Measurements from ENCODE around the gene TNS2.

- TF ChIP-seq, protein P1, sequence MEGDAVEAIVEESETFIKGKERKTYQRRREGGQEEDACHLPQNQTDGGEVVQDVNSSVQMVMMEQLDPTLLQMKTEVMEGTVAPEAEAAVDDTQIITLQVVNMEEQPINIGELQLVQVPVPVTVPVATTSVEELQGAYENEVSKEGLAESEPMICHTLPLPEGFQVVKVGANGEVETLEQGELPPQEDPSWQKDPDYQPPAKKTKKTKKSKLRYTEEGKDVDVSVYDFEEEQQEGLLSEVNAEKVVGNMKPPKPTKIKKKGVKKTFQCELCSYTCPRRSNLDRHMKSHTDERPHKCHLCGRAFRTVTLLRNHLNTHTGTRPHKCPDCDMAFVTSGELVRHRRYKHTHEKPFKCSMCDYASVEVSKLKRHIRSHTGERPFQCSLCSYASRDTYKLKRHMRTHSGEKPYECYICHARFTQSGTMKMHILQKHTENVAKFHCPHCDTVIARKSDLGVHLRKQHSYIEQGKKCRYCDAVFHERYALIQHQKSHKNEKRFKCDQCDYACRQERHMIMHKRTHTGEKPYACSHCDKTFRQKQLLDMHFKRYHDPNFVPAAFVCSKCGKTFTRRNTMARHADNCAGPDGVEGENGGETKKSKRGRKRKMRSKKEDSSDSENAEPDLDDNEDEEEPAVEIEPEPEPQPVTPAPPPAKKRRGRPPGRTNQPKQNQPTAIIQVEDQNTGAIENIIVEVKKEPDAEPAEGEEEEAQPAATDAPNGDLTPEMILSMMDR (IDR thresholded peaks at IDR 0.05): no peak
- no peak for TF ChIP-seq EZH2 (IDR thresholded peaks at IDR 0.05)
- TF ChIP-seq EZH2phosphoT487 (IDR thresholded peaks at IDR 0.05): no peak
These were observed 24.0 kb downstream of the TNS2 start for GRCh38 chr12:53073881-53074280.

All from neural progenitor cell (in vitro differentiated cells).